Spleen (tissue), 11 donors: ENCODE data around the gene SLC7A14. TPM values are rescaled to one million over a fixed set of nuclear protein-coding genes. Genes with fewer than 3 reads are reported as not detected.

Experiments
- DNase-seq: peaks from one replicate; pipeline ENCODE4 v3.0.0-alpha.2; 2020
- H3K27ac ChIP-seq, 8 donors: fragments of 200-600 bp; sonication (generic) in 7 of 8; 1 replicate in 4 of 8; 2 replicates in 4 of 8; pipeline versions ENCODE4 v1.5.0 to v1.8.0; 2016 to 2021; ENCODE audit warnings: inconsistent platforms in 4 of 8, mild to moderate bottlenecking in 4 of 8, moderate library complexity in 1 of 8
- H3K27me3 ChIP-seq, 7 donors: fragments of 200-600 bp; sonication (generic) in 6 of 7; replicated peaks in 1 of 7; 1 replicate in 4 of 7; 2 replicates in 3 of 7; pipeline versions ENCODE4 v1.5.0 to v1.8.0; 2016 to 2021; ENCODE audit warnings: inconsistent platforms in 3 of 7, mild to moderate bottlenecking in 1 of 7
- H3K36me3 ChIP-seq, 6 donors: fragments of 200-600 bp; sonication (generic) in 5 of 6; 1 replicate in 4 of 6; 2 replicates in 2 of 6; pipeline versions ENCODE4 v1.5.0 to v1.8.0; 2016 to 2021; ENCODE audit warnings: inconsistent platforms in 2 of 6
- H3K4me1 ChIP-seq, 6 donors: fragments of 200-600 bp; sonication (generic) in 5 of 6; 1 replicate in 3 of 6; 2 replicates in 3 of 6; pipeline versions ENCODE4 v1.5.0 to v1.8.0; 2016 to 2021; ENCODE audit warnings: inconsistent platforms in 3 of 6
- H3K4me3 ChIP-seq, 8 donors: fragments of 200-600 bp; sonication (generic) in 7 of 8; 1 replicate in 4 of 8; 2 replicates in 4 of 8; pipeline versions ENCODE4 v1.5.0 to v1.8.0; 2016 to 2021; ENCODE audit warnings: inconsistent platforms in 4 of 8, mild to moderate bottlenecking in 4 of 8, moderate library complexity in 2 of 8
- H3K9me3 ChIP-seq, 8 donors: fragments of 200-600 bp; sonication (generic) in 7 of 8; 1 replicate in 4 of 8; 2 replicates in 4 of 8; pipeline versions ENCODE4 v1.5.0 to v1.8.0; 2016 to 2021; ENCODE audit warnings: inconsistent platforms in 4 of 8
- CTCF ChIP-seq, 11 experiments: fragments of 200-600 bp in 7 of 11; fragments of 450-650 bp in 4 of 11; sonication (generic) in 4 of 11; IDR thresholded peaks in 8 of 11; conservative IDR thresholded peaks in 3 of 11; 1 replicate in 7 of 11; 2 replicates in 4 of 11; pipeline versions ENCODE4 v1.4.0 to v1.8.0; 2016 to 2021; ENCODE audit warnings: antibody characterized with exemption in 11 of 11, inconsistent platforms in 4 of 11, mild to moderate bottlenecking in 1 of 11
- POLR2A ChIP-seq, 3 donors: fragments of 450-650 bp; IDR thresholded peaks; one replicate each; pipeline ENCODE4 v1.5.1; 2017; ENCODE audit warnings: antibody characterized with exemption in 3 of 3, mild to moderate bottlenecking in 1 of 3
- POLR2AphosphoS5 ChIP-seq, 3 donors: sonication (generic); formaldehyde crosslinking; IDR thresholded peaks; one replicate each; pipeline ENCODE4 v1.5.1; 2017; ENCODE audit warnings: antibody characterized with exemption in 3 of 3
- WGBS, 5 donors: extraction: QIAGEN DNeasy Blood & Tissue Kit in 3 of 5; methylation state at CpG; one replicate each; pipeline versions ENCODE4 v1.1.5 to v1.1.7; 2013 to 2018; 5-methylcytosine and 5-hydroxymethylcytosine counted together
- intact Hi-C: fragments of 100-400 bp; cut with DNase I; formaldehyde crosslinking; loops from one replicate; pipeline ENCODE4 v1.15.0; 2023; ENCODE audit warnings: low total_unique reads
- polyA plus RNA-seq, 3 donors: library from polyadenylated mRNA; stranded (reverse); fragments of 200-250 nt; gene quantifications; one replicate each; pipeline ENCODE4 v1.2.1, GENCODE V29; 2013
- total RNA-seq, 7 donors: library from RNA; depleted of rRNA in 3 of 7; stranded (reverse); fragments of >200 nt in 3 of 7; fragmentation: NEBNext Ultra II Directional in 4 of 7; extraction: Animal tissue kit (Norgen Biotek cat#: 25700) in 4 of 7; gene quantifications; one replicate each; pipeline versions ENCODE4 v1.1.0 to v1.2.1, GENCODE V29; 2016 to 2021
- donor health status: healthy with polysubstance abuse.
- donor health status: DM: no; HTN: no; CAD: no; lungs with moderate emphysema.
- donor health status: DM: no; HTN: no; CAD: no.
- donor health status: Bipolar disorder and iron deficiency.
- donor health status: healthy.
- donor health status: DM: no; HTN: no; CAD: no.
- donor health status: DM: yes; HTN: yes; CAD: no.

SLC7A14 gene
- total and polyA plus RNA-seq, 10 donors, result under 0.01 TPM; not detected in 9

- Histone ChIP-seq H3K27ac (no peak overlapping the region), H3K27me3 (peaks cover 0 to 11% (median 0%) of the 10 kb centered on the region in 7 donors), H3K36me3 (no peaks in the 10 kb centered on the region), H3K4me3 (no peak overlapping the region), H3K9me3 (no peaks in the 10 kb centered on the region), H3K4me1 (no peaks in the 10 kb centered on the region)
- DNase-seq, result no peak
- no peak for TF ChIP-seq POLR2AphosphoS5 (IDR thresholded peaks at IDR 0.05)
- no peak for TF ChIP-seq CTCF (IDR thresholded peaks at IDR 0.05 in 8 of 11, conservative IDR thresholded peaks at IDR 0.05 in 3 of 11)
- no peak for TF ChIP-seq POLR2A (IDR thresholded peaks at IDR 0.05)
- intact Hi-C loops, result no loop called here
Measured at GRCh38 chr3:170442947-170443346, 142.9 kb downstream of the SLC7A14 start.

DNA sequence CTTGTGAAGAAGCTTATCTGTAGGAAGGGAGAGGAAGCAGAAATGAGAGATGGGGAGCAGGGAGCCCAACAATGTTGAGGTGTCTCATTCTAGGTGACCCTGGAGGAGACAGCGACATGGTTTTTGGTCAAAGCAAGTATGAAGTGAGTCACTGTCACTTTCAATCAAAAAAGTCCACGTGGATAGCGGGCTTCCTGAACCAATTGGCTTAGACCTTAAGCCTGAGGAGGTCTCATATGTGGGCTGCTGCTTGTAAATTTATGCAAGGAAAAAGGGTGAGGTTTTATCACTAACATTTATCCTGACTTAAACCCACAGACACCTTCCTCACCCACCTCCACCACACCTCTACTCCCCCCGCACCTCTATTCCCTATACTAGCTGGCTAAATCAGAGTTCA lies 144.5 kb downstream of the SLC7A14 start:
- DNase-seq, result no peak
- WGBS, 5 donors, result 80 to 93% (median 87%) methylated on average over 4 of the region's 4 CpGs
- H3K4me3 ChIP-seq, result no peak overlapping the region
- no peaks in the 10 kb centered on the region for H3K9me3 ChIP-seq
- no peak overlapping the region for H3K27ac ChIP-seq
- H3K4me1 ChIP-seq, result no peaks in the 10 kb centered on the region
- no peak for TF ChIP-seq POLR2AphosphoS5 (IDR thresholded peaks at IDR 0.05)
- TF ChIP-seq POLR2A (IDR thresholded peaks at IDR 0.05), result no peak
- TF ChIP-seq CTCF (IDR thresholded peaks at IDR 0.05 in 8 of 11, conservative IDR thresholded peaks at IDR 0.05 in 3 of 11), result no peak
- intact Hi-C loops, result no loop called here
- H3K36me3 ChIP-seq, result no peaks in the 10 kb centered on the region
- H3K27me3 ChIP-seq, result peaks cover 0 to 11% (median 0%) of the 10 kb centered on the region in 7 donors

- no peak overlapping the region for H3K4me3 ChIP-seq
- TF ChIP-seq CTCF (IDR thresholded peaks at IDR 0.05 in 8 of 11, conservative IDR thresholded peaks at IDR 0.05 in 3 of 11) (no peak), POLR2AphosphoS5 (IDR thresholded peaks at IDR 0.05) (no peak), POLR2A (IDR thresholded peaks at IDR 0.05) (no peak)
- DNase-seq, result no peak
- no peaks in the 10 kb centered on the region for H3K9me3 ChIP-seq
- no peak overlapping the region for H3K27ac ChIP-seq
- peaks cover 0 to 11% (median 0%) of the 10 kb centered on the region in 7 donors for H3K27me3 ChIP-seq
- WGBS, 5 donors, result 84 to 100% (median 96%) methylated on average over 2 of the region's 2 CpGs
- peaks cover 0 to 4% (median 0%) of the 10 kb centered on the region in 6 donors for H3K36me3 ChIP-seq
- H3K4me1 ChIP-seq, result no peaks in the 10 kb centered on the region
- intact Hi-C loops, result no loop called here
Measured at GRCh38 chr3:170440344-170440743, 145.5 kb downstream of the SLC7A14 start.

DNA sequence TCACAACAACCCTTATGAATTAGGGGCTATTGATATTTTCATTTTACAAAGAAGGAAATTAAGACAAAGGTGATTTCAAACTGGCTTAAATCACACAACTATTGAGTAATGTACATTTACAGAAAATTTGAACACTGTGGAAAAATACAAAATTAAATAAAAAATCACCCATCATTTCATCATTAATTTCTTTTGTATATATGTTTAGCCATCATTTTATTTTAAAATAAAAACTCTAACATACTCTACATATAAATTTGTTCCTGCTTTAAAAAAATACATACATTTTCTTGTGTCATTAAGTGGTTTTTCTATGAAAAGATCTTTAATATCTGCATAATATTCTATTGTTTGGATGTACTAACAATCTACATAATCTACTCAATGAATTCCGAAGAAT lies 147.0 kb downstream of the SLC7A14 start:
- 93 to 98% (median 96%) methylated on average over 1 of the region's 1 CpG for WGBS, 5 donors
- intact Hi-C loops, result no loop called here
- H3K27me3 ChIP-seq, result peaks cover 0 to 11% (median 0%) of the 10 kb centered on the region in 7 donors

More for the DNA sequence above, 147.0 kb downstream of the SLC7A14 start:
- TF ChIP-seq POLR2A (IDR thresholded peaks at IDR 0.05) (no peak), CTCF (IDR thresholded peaks at IDR 0.05 in 8 of 11, conservative IDR thresholded peaks at IDR 0.05 in 3 of 11) (no peak), POLR2AphosphoS5 (IDR thresholded peaks at IDR 0.05) (no peak)
- no peak overlapping the region for H3K4me3 ChIP-seq
- H3K9me3 ChIP-seq, result no peaks in the 10 kb centered on the region
- DNase-seq, result no peak
- no peak overlapping the region for H3K27ac ChIP-seq
- H3K36me3 ChIP-seq, result peaks cover 0 to 5% (median 0%) of the 10 kb centered on the region in 6 donors
- H3K4me1 ChIP-seq, result no peaks in the 10 kb centered on the region
